Body of pancreas (tissue), 4 donors: ENCODE results near the gene NR2C2AP.

Experiments used
- CTCF ChIP-seq, 7 experiments: fragments of 450-650 bp in 4 of 7; fragments of 200-600 bp in 3 of 7; sonication (generic) in 3 of 7; IDR thresholded peaks; one replicate each; pipeline ENCODE4 v1.5.1; 2016 to 2019; ENCODE audit warnings: antibody characterized with exemption in 7 of 7
- POLR2A ChIP-seq, 3 donors: fragments of 450-650 bp; IDR thresholded peaks; one replicate each; pipeline ENCODE4 v1.6.1; 2016; ENCODE audit warnings: antibody characterized with exemption in 3 of 3, mild to moderate bottlenecking in 2 of 3

GRCh38 chr19:19192910-19193423, 10.2 kb downstream of the NR2C2AP start:
- TF ChIP-seq POLR2A (IDR thresholded peaks at IDR 0.05) (no peak), CTCF (IDR thresholded peaks at IDR 0.05) (no peak)
